Vagina (tissue), 2 donors: Measurements from ENCODE around the gene TGFBR3L.

Experiments used
- POLR2A ChIP-seq, 2 donors: fragments of 450-650 bp; IDR thresholded peaks; one replicate each; pipeline ENCODE4 v1.6.1; 2017; ENCODE audit warnings: antibody characterized with exemption in 2 of 2, mild to moderate bottlenecking in 2 of 2, moderate library complexity in 2 of 2
- TF ChIP-seq, protein P1 (sequence below), 3 experiments: fragments of 450-650 bp in 2 of 3; fragments of 200-600 bp in 1 of 3; sonication (generic) in 1 of 3; IDR thresholded peaks; one replicate each; pipeline ENCODE4 v1.5.1; 2017 to 2019; ENCODE audit warnings: antibody characterized with exemption in 3 of 3, mild to moderate bottlenecking in 2 of 3, moderate library complexity in 2 of 3

GRCh38 chr19:7912697-7913564 is 1.7 kb upstream of the TGFBR3L start:
- TF ChIP-seq, protein P1, sequence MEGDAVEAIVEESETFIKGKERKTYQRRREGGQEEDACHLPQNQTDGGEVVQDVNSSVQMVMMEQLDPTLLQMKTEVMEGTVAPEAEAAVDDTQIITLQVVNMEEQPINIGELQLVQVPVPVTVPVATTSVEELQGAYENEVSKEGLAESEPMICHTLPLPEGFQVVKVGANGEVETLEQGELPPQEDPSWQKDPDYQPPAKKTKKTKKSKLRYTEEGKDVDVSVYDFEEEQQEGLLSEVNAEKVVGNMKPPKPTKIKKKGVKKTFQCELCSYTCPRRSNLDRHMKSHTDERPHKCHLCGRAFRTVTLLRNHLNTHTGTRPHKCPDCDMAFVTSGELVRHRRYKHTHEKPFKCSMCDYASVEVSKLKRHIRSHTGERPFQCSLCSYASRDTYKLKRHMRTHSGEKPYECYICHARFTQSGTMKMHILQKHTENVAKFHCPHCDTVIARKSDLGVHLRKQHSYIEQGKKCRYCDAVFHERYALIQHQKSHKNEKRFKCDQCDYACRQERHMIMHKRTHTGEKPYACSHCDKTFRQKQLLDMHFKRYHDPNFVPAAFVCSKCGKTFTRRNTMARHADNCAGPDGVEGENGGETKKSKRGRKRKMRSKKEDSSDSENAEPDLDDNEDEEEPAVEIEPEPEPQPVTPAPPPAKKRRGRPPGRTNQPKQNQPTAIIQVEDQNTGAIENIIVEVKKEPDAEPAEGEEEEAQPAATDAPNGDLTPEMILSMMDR (IDR thresholded peaks at IDR 0.05), result no peak
- no peak for TF ChIP-seq POLR2A (IDR thresholded peaks at IDR 0.05)
